DND-41 (cell line): ENCODE data around the gene PCNT.

ENCODE experiments used
- EZH2 ChIP-seq: IDR thresholded peaks from 3 replicates; pipeline ENCODE4 v1.6.1; 2012; ENCODE audit warnings: borderline replicate concordance, low read depth, mild to moderate bottlenecking, moderate library complexity, low read length, inconsistent platforms; ENCODE audit not compliant: severe bottlenecking
- TF ChIP-seq, protein P1 (sequence below): IDR thresholded peaks from 2 replicates; pipeline ENCODE4 v1.5.1; 2012; ENCODE audit warnings: borderline replicate concordance, low read length, moderate library complexity, mild to moderate bottlenecking; ENCODE audit not compliant: poor library complexity, severe bottlenecking; ENCODE audit errors: extremely low read depth

DNA sequence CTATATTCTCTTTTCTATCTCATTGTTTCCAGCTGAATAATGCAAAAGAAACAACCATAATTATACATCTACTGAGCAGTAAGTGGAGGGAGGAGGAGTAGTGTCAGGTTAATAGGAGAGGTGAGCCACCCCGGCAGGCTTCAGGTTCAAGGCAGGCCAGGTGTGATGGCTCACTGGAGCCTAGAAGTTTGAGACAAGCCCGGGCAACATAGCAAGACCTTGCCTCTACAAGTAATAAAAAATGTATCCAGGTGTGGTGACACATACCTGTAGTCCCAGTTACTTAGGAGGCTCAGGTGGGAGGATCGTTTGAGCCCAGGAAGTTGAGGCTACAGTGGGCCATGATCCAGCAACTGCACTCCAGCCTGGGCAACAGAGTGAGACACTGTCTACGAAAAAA is 132.8 kb downstream of the PCNT start:
- TF ChIP-seq, protein P1, sequence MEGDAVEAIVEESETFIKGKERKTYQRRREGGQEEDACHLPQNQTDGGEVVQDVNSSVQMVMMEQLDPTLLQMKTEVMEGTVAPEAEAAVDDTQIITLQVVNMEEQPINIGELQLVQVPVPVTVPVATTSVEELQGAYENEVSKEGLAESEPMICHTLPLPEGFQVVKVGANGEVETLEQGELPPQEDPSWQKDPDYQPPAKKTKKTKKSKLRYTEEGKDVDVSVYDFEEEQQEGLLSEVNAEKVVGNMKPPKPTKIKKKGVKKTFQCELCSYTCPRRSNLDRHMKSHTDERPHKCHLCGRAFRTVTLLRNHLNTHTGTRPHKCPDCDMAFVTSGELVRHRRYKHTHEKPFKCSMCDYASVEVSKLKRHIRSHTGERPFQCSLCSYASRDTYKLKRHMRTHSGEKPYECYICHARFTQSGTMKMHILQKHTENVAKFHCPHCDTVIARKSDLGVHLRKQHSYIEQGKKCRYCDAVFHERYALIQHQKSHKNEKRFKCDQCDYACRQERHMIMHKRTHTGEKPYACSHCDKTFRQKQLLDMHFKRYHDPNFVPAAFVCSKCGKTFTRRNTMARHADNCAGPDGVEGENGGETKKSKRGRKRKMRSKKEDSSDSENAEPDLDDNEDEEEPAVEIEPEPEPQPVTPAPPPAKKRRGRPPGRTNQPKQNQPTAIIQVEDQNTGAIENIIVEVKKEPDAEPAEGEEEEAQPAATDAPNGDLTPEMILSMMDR = no peak
- no peak for TF ChIP-seq EZH2
